Right renal cortex interstitium (tissue), 3 donors: ENCODE measurements around the gene ENSA. TPM values are rescaled to one million over a fixed set of nuclear protein-coding genes. Genes with fewer than 3 reads are reported as not detected.
"Not testable (repeated sequence)": the region's sequence is repeated elsewhere in the genome, so short reads cannot be mapped to it uniquely, and the experiment has no call there.

Source experiments
- DNase-seq, 3 donors: peaks; one replicate each; pipeline ENCODE4 v3.0.0-alpha.2; 2013; ENCODE audit warnings: low read depth in 3 of 3, low spot score in 2 of 3
- polyA plus RNA-seq, 3 donors: library from polyadenylated mRNA; unstranded; fragments of 120-200 nt; gene quantifications; one replicate each; pipeline ENCODE4 v1.2.1, GENCODE V29; 2013; ENCODE audit not compliant: insufficient read length in 3 of 3

ENSA gene
- polyA plus RNA-seq, 3 donors = 231 to 234 (median 231) TPM

DNA sequence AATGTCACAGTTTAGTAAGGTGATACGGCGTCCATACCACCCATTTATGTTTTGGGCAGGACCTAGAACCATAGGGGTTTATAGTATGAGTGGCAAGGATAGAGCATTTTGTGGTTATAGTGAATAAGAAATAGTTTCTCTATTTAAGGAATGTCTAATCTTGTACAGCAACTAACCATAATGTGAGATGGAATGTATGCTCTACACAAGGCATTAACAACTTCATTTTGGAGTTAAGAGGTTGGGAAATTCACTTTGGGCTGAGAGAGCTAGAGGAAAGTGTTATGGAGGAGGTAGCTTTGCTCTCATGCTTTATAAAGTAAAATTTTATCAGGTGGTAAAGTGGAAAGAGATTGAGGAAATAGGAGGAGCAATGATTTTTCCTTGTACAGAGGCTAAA, 47.0 kb downstream of the ENSA start:
- DNase-seq = no peak

DNA sequence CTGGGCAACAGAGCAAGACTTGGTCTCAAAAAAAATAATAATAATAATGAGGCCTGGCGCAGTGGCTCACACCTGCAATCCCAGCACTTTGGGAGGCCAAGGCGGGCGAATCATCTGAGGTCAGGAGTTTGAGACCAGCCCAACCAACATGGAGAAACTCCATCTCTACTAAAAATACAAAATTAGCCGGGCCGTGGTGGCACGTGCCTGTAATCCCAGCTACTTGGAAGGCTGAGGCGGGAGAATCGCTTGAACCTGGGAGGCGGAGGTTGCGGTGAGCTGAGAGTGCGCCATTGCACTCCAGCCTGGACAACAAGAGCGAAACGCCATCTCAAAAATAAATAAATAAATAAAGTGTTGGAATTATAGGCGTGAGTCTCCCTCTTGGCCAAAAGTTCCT, 47.5 kb downstream of the ENSA start:
- DNase-seq = not testable (repeated sequence)

DNA sequence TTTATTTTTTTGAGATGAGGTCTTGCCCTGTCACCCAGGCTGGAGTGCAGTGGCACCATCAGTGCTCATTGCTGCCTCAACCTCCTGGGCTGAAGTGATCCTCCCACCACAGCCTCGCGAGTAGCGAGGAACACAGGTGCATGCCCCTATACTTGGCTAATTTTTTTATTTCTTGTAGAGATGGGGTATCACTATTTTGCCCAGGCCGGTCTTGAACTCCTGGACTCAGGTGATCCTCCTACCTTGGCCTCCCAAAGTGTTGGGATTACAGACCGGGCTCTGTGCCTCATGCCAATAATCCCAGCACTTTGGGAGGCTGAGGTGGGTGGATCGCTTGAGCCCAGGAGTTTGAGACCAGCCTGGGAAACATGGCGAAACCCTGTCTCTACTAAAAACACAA, 48.0 kb downstream of the ENSA start:
- not testable (repeated sequence) for DNase-seq

DNA sequence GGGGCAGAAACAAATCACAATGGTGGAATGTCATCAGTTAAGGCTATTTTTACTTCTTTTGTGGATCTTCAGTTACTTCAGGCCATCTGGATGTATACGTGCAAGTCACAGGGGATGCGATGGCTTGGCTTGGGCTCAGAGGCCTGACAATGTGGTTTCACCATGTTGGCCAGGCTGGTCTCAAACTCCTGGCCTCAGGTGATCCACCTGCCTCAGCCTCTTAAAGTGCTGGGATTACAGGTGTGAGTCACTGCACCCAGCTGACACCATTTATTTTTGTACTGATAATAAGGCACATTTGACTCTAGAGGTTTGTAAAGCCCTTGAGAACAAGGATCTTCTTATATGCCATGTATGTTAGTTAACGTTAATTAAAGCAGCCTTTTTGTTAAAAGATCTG, 48.4 kb downstream of the ENSA start:
- DNase-seq = not testable (repeated sequence)

DNA sequence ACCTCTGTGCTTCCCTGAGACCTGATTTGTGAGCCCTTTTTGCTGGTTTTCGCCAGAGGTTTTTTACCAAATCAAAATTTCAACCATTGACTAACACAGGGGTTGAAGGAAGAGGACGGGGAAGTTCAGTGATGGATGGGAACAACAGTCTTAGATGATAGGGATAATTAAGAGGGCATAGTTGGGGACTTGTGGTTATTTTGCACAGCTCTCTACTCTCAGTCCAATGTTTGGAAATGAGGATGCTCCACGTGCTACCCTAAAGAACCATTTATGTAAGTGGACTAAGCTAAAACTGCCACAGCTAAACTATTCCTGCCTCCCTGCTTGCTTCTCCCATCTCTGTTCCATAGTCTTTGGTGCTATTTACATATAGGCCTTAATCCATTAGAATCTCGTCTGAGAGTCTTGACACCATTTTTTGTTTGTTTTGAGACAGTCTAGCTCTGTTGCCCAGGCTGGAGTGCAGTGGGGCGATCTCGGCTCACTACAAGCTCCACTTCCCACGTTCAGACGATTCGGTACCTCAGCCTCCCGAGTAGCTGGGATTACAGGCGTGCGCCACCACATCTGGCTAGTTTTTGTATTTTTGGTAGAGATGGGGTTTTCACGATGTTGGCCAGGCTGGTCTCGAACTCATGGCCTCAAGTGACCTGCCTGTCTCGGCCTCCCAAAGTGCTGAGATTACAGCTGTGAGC, 49.3 kb downstream of the ENSA start:
- peak in 1 of 3 donors; percentile 60 for DNase-seq

DNA sequence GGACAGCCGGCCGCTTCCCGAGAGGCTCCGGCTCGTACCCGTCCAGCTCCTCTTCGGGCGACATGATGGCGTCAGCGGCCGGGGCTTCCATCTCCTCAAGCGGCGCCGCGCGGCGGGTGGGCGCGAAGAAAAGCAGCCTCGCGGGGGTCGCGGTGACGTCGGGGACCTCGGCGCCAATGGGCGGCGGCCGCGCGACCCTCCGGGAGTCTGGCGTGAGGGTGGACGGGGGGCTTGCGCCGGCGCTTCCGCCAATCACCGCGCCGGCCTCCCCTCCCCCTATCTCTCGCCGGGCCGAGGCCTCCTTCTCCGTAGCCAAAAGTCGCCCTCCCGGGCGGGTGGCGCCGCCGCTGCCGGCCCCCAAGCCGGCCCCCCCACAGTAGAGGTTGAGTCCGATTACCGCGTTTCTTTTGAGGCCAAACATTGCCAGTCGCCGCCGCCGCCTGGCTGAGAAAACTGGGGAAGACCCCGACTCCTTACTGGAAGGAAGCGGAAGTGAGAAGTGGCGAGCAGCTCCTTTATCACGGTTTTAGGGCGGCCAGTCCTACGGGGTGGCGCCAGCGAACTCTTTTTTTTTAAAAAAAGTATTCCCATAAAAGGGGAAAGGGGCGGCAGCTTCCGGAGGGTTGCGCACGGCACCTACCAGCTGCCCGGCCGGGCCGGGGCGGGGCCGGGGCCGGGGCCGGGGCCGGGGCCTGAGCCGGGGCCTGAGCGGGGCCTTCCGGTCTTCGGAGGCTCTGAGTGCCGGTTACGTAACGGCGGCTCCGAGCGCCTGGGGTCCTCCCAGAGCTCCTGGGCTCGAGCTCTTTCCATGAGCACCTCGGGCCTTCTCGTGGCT, 50.1 kb downstream of the ENSA start, which contains the start of gene MCL1:
Gene MCL1, minus strand, starts transcription at position 501 of the 835 bp plus-strand sequence. Its CDS starts 80 bp downstream, at position 421.
- DNase-seq = peak in 2 of 3 donors; percentile 83 to 87

DNA sequence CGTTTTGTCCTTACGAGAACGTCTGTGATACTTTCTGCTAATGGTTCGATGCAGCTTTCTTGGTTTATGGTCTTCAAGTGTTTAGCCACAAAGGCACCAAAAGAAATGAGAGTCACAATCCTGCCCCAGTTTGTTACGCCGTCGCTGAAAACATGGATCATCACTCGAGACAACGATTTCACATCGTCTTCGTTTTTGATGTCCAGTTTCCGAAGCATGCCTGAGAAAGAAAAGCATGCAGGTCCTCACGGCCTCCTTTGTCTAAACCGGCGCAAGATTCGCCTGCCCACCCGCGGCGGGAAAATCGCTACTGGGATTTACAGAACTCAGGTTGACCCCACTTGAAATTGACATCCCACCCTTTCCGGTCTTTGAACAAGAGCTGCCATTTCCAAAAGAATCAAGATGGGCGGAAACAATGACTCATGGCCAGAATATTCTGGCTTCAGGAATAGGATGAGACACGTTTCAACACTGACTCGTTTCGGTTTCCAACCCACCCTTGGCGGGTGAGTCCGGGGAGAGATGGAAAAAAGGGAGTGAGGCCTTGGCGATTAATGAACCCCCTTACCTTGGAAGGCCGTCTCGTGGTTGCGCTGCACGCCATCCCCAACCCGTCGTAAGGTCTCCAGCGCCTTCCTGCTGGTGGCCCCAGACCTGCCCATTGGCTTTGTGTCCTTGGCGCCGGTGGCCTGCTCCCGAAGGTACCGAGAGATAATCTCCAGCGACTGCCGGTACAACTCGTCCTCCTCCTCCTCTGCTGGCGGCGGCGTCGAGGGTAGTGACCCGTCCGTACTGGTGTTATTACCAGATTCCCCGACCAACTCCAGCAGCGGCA, 50.9 kb downstream of the ENSA start:
- DNase-seq = peak in 1 of 3 donors; percentile 60

DNA sequence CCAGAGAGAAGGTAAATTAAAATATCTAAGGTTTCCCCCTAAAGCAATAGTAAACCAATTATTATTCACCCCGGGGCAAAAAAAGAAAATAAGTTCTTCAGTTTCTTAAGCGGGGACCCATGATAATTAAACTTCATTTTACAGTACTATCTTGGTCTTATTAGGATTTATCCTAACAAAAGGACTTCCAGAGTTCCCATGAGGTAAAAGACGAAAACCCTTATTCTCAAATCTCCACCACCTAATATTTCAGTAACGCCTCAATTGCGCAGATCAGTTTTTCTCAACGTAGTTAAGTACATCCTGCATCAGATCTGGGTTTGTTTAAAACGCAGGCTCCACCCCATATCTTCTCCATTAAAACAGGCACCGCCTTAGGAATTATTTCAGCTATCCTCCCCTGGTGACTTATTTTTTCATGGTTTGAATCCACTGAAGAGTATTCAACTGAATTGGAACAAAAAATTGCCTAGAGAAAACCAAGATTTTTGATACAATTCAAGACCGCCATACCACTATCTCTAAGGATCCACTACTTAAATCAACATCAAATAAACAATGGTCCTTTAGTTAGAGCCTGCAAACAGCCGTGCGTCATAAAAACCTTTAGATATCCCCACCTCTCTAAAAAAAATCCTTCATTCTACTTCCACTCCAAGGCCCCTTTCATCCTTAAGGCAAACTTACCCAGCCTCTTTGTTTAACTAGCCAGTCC, 51.7 kb downstream of the ENSA start:
- no peak for DNase-seq

DNA sequence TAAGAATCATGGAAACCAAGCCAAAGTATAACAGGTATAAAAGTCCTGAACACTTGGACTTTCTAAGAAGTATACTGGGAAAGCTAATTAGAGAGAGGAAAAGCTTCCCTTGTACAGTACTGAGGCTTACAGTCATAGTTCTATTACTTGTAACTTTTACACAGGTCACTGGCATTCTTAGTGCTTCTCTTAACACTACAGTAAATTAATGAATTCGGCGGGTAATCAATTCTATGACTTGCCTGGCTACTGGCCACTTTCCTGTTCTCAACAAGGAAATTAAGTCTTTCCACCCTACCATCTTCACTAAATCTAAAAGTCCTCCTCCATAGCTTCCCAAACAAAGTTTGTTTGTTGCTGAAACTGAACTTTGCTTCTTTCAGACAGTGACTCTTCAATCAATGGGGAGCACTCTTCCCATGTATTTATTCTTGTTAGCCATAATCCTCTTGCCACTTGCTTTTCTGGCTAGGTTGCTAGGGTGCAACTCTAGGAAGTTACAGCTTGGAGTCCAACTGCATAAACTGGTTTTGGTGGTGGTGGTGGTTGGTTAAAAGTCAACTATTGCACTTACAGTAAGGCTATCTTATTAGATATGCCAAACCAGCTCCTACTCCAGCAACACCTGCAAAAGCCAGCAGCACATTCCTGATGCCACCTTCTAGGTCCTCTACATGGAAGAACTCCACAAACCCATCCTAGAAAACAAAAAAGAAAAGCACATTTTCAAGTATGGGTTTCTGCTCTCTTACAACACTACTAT, 52.4 kb downstream of the ENSA start:
- DNase-seq = no peak

DNA sequence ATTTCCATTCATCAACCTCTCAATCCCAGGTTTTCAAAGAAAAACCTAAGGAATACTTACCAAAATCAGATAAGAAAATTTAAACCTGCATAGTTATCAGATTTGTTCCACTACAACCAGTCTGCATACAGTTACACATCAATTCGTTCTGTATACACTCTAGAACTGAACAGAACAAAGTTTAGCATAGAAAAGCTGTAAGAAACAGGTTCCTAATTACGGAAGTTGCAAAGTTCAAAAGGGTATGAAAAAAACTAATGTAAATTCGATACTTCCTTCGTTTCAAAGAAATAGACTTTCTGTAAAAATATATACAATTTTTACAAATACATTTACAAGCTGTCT, 53.1 kb downstream of the ENSA start:
- no peak for DNase-seq

DNA sequence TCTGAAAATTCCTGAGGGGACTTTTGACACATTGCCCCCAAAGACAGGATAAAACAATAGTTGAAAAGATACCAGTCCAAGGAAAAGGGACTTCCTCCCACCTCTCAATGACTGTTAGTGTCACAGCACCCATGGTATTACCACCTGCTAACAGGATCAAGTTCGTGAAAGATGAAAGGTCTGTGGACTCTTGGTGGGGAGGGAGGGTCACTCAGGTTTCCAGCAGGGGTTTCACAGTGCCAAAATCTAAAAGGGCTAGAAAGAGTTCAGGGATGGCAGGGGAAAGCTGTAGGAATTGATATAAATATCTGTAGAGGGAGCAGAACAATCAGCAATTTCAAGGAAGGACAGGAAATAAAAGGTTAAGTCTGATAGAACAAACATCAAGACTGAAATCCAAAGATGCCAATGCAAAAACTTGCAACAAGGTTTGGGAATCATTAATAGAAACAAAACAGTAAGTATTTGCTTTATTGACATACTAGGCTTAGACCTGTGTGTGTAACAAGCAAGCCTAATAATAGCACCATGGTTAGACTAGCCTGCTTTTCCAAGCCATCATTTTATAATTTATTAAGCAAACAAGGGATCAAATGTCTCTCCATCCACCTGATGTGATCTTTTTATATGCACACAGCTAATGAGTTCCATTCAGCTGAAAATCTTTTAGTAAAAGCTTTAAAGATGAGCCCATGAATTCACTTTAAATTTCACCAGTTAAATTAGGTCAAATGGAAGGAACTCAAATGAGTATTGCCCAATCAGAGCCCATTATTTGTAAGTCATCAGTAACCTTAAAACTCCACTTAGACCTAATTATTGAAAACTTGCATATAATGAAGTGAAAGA, 53.7 kb downstream of the ENSA start:
- DNase-seq = no peak

DNA sequence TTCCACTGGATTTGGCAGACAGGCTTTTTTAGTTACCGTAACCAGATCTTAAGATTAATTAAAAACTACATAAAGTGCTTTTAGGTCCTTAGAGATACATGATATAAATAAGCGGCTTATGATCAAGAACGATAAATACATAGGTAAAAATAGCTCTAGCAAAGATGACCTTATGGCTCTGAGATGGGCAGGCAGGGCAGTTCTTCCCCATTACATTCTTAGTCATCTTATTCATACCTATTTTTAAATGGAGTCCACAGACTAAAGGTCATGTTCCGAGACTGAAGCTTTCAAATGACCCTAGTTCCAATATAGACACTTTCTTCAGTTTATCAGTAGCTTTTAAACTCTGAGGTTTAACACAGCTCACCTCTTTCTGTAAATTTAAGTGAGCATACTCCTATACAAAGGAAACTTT, 54.3 kb downstream of the ENSA start:
- no peak for DNase-seq

DNA sequence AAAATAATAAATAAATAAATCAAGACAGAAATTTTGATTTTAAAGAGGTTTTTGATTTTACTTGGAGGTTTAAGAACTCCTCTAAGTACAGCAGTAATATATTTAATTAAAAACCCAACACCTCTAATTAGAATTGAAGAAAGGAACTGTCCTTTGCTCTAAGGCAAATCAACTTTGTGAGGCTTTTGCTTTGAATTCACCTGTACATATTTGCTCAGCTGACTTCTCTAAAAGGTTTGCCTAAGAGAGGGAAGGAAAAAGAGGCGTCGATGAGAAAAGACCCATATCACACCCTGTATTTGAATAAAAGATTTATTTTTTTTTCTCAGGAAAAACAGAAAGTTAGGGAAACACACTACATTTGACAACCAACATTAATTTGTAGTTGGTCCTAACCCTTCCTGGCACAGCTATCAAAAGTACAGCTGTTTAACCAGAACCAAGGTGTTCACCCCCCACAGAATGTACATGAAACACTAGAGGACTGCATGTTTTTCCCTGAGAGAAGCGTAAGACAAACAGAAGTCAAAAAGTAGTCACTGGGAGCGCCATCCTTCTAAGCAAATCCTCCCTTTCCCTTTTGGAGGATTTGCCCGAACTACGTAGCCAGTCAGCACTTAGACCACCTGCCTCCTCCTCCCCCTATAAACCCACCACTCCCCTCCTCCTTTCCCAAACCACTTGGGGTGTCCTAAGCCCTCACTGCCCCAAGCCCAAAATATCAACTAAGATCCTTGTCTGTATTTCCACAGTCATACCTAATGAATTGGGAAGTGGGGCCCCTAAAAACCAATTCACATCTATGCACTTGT, 54.9 kb downstream of the ENSA start:
- DNase-seq = no peak

DNA sequence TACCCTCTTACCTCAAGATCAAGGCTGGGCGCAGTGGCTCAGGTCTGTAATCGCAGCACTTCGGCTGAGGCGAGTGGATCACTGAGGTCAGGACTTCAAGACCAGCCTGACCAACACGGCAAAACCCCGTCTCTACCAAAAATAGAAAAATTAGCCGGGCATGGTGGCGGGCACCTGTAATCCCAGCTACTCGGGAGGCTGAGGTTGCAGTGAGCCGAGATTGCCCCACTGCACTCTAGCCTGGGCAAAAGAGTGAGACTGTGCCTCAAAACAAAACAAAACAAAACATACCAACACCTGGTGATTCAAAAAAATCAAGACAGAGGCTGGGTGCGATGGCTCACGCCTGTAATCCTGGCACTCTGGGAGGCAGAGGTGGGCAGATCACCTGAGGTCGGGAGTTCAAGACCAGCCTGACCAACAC, 55.8 kb downstream of the ENSA start:
- not testable (repeated sequence) for DNase-seq

DNA sequence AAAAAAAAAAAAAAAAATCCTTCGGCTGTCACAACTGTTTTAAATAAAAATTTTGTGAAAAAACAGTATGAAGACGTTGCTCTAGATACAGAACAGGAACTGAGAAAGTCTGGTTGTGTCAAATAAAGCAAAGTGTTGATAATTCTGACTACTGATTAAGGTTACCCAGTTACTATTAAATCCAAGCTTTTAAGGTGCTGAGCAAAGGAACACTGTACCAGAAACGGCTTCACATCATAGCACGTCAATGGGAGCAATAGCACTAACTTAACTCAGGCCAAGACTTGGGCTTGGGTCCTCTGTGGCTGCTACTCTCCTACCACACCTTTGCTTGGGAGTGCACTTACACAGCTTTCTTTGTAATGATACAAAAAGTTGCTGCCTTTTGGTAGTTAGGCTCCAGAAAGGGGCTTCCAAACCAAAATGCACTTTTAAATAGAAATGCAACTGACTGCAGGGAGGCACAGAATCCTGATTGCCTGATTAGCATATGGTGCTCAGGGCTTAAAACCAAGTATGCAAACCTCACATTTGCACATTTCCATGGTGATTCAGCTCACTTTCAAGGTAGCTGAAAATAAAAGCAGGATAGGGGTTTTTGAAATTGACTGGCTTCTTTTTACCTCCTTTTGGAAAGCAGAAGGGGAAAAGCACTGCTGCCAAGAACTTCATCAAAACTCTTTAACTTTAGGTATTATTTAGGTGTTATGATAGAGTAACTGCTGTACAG, 56.3 kb downstream of the ENSA start:
- no peak for DNase-seq
